OCI-LY1 (cell line): ENCODE data around the gene GRIPAP1.

ENCODE experiments used
- CTCF ChIP-seq: fragments of 200-600 bp; sonication (generic), shearing (Covaris generic); IDR thresholded peaks from 2 replicates; pipeline ENCODE4 v1.5.1; 2017; ENCODE audit warnings: mild to moderate bottlenecking, antibody characterized with exemption, low read length, moderate library complexity, mixed read lengths
- EZH2 ChIP-seq: fragments of 200-600 bp; sonication (generic), shearing (Covaris generic); IDR thresholded peaks from 2 replicates; pipeline ENCODE4 v1.8.0; 2017; ENCODE audit warnings: borderline replicate concordance, mixed run types, mild to moderate bottlenecking, antibody characterized with exemption, low read length, moderate library complexity, mixed read lengths

GRCh38 chrX:48961585-48962091 is 40.4 kb downstream of the GRIPAP1 start:
- TF ChIP-seq EZH2 = no peak
- no peak for TF ChIP-seq CTCF
